Effector memory CD4-positive, alpha-beta T cell (primary cell): ENCODE data around the gene ANO2.

Experiments
- DNase-seq, 3 donors: peaks; one replicate each; pipeline ENCODE4 v3.0.0-alpha.2; 2020
- H3K27ac ChIP-seq: 2 replicates; pipeline ENCODE4 v1.7.0; 2013; ENCODE audit warnings: mild to moderate bottlenecking, low read length, moderate library complexity; ENCODE audit not compliant: insufficient read depth, poor library complexity, severe bottlenecking
- H3K27me3 ChIP-seq: replicated peaks from 2 replicates; pipeline ENCODE4 v1.7.0; 2013; ENCODE audit warnings: mild to moderate bottlenecking, low read length; ENCODE audit not compliant: insufficient read depth, control insufficient read depth, poor library complexity, severe bottlenecking
- H3K36me3 ChIP-seq: 2 replicates; pipeline ENCODE4 v1.7.0; 2013; ENCODE audit warnings: mild to moderate bottlenecking, low read length, moderate library complexity; ENCODE audit not compliant: control insufficient read depth, insufficient read depth
- H3K4me1 ChIP-seq: 2 replicates; pipeline ENCODE4 v1.7.0; 2013; ENCODE audit warnings: low read length, mild to moderate bottlenecking; ENCODE audit not compliant: control insufficient read depth, insufficient read depth, poor library complexity, severe bottlenecking
- H3K4me3 ChIP-seq: 2 replicates; pipeline ENCODE4 v1.7.0; 2013; ENCODE audit warnings: low read length, low read depth, mild to moderate bottlenecking; ENCODE audit not compliant: insufficient read depth, poor library complexity, severe bottlenecking
- H3K9me3 ChIP-seq: 2 replicates; pipeline ENCODE4 v1.7.0; 2013; ENCODE audit warnings: mild to moderate bottlenecking, low read length, moderate library complexity; ENCODE audit not compliant: control insufficient read depth

ANO2 gene

DNA sequence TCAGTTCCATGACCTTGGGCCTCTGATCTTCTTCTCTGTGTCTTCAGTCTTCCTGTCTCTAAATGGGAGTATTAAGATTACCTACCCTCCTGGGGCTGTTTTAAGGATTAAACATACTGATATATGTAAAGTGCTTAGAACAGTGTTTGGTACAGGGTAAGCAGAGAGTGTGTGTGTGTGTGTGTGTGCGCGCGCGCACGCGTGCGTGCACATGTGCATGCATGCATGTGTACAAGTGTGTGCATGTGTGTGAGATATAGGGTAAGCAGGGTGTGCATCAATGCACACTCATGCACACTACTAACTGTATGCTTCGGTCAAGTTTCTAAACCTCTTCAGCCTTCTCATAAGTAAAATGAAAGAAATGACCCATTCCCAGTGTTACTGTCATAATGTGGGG is 316.6 kb downstream of the ANO2 start:
- Histone ChIP-seq H3K9me3 (no peaks in the 10 kb centered on the region), H3K4me1 (no peaks in the 10 kb centered on the region), H3K27me3 (peaks cover 3% of the 10 kb centered on the region), H3K27ac (no peak overlapping the region), H3K4me3 (no peak overlapping the region), H3K36me3 (no peaks in the 10 kb centered on the region)
- DNase-seq, result no peak

DNA sequence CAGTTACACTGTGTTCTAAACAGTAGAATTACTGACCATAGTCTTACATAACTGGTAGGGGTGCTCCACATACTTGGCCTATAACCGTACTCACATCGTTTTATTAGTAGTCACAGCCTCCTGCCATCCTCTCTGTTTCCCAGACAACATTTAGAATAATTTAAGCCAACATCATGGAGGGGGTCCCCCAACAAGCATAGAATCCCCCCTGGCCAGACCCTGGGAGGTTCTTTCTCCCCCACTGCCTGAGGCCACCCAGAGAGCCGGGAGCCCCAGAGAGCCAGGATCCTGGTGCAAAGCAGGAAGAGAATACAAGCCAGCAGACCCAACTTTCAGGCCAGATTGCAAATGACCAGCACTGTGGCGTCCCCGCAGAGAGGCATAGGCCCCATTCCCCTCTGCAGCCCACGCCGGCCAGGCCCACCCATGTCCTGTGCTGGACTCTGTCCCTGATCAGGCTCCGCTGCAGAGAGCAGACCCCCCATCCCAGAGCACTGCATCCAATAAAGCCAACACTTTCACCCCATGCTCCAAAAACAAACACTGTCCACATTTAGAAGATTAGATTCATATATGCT is 317.9 kb downstream of the ANO2 start:
- DNase-seq, result no peak

DNA sequence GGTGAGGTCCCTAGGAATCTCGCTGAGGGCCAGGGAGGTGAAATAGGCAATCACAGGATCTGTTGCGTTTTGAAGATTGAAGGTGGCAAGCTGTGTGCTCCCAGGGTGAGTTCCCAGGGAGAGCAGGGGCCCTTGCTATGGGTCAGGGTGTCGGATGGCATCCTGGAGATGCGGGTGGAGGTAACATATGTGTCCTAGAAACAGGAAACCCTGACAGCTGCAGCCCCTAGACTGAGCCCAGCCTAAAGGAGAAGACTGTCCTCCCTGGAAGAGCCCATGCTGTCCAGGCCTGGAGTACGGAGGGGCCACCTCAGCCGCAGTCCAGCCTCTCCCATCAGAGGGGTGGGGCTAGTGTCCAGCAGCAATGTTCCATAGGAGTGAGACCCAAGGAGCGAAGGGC is 318.9 kb downstream of the ANO2 start:
- H3K36me3 ChIP-seq, result no peaks in the 10 kb centered on the region
- H3K4me1 ChIP-seq, result no peaks in the 10 kb centered on the region
- H3K27me3 ChIP-seq, result no peaks in the 10 kb centered on the region
- H3K4me3 ChIP-seq, result no peak overlapping the region
- H3K9me3 ChIP-seq, result no peaks in the 10 kb centered on the region
- no peak overlapping the region for H3K27ac ChIP-seq
- DNase-seq, result no peak

More for the DNA sequence above, 317.9 kb downstream of the ANO2 start:
- no peak overlapping the region for H3K27ac ChIP-seq
- H3K4me1 ChIP-seq, result no peaks in the 10 kb centered on the region
- no peak overlapping the region for H3K4me3 ChIP-seq
- H3K36me3 ChIP-seq, result no peaks in the 10 kb centered on the region
- H3K9me3 ChIP-seq, result no peaks in the 10 kb centered on the region
- H3K27me3 ChIP-seq, result peaks cover 3% of the 10 kb centered on the region

DNA sequence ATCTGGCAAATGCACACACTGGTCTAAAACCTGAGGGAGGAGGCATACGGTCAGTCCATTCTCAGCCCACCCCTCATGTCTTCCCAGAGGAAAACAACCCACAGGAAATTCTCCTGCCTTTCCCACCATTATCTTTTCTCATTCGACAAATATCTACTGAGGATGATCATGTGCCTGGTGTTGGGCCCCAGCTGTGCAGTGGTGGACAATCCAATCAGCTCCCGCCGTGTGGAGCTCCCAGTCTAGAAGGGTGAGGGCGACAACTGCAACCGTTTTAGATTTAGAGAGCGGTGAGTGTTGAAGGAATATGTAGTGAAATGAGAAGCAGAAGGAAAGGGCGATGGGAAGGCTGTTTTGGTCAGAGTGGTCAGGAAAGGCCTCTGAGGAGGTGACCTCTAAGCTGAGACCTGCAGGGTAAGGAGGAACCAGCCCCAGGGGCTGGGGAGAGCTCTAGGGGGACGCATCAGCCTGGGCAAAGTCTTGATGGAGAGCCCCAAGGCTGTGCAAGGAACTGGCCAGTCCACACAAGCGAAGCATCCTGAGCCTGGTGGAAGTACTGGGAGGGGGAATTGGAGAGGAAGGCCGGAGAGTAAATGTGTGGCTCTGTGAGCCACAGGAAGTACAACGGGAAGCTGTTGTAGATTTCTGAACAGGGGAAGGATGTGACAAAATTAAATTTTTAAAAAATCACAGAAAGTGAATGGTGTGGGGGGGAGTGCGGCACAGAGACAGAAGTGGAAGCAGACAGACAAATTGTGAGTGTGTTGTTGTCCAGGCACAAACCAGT is 320.4 kb downstream of the ANO2 start:
- H3K27ac ChIP-seq, result no peak overlapping the region
- H3K4me1 ChIP-seq, result no peaks in the 10 kb centered on the region
- no peak overlapping the region for H3K4me3 ChIP-seq
- H3K9me3 ChIP-seq, result no peaks in the 10 kb centered on the region
- DNase-seq, result no peak
- H3K36me3 ChIP-seq, result no peaks in the 10 kb centered on the region
- H3K27me3 ChIP-seq, result no peaks in the 10 kb centered on the region

DNA sequence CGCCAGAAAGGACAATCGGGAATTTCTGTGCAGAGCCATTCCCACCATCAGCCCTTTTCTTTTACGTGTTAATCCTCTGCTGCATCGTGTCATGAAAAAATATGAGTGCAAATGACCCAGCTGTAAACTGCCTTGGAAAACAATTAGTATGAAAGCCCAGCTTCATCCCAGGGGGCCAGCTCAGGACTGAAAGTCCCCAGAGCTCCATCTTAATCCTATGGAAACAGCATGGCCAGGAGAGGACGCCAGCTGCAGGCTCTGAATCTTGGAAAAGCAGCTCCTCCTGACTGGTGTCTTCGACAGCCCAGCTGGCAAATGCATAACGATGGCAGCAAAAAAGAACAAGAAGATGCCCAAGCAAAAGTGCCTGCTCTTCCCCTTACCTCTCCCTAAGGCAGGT is 321.6 kb downstream of the ANO2 start:
- no peak overlapping the region for H3K4me3 ChIP-seq
- DNase-seq, result no peak
- no peak overlapping the region for H3K27ac ChIP-seq
- H3K9me3 ChIP-seq, result no peaks in the 10 kb centered on the region
- no peaks in the 10 kb centered on the region for H3K36me3 ChIP-seq
- no peaks in the 10 kb centered on the region for H3K4me1 ChIP-seq
- no peaks in the 10 kb centered on the region for H3K27me3 ChIP-seq

DNA sequence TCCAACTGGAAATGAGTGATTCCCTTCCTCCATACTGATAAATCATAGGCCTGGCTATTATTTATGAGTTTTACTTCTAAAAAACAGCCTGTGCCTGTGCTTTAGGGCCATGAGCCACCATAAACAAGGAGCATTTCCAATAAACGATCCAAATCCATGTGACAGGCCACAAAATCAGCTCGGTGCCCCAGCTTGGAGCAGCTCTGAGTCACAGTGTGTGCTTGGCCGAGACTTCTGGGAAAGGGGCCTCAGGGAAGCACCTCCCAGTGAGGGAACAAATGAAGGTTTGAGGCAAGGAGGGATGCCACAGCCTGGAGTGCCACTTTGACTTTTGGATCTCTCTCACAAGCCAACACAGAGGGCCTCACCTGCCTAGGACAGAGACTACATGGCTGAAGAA is 322.8 kb downstream of the ANO2 start:
- no peak for DNase-seq
- no peak overlapping the region for H3K27ac ChIP-seq
- no peaks in the 10 kb centered on the region for H3K36me3 ChIP-seq
- H3K9me3 ChIP-seq, result no peaks in the 10 kb centered on the region
- H3K4me3 ChIP-seq, result no peak overlapping the region
- no peaks in the 10 kb centered on the region for H3K27me3 ChIP-seq
- H3K4me1 ChIP-seq, result no peaks in the 10 kb centered on the region

DNA sequence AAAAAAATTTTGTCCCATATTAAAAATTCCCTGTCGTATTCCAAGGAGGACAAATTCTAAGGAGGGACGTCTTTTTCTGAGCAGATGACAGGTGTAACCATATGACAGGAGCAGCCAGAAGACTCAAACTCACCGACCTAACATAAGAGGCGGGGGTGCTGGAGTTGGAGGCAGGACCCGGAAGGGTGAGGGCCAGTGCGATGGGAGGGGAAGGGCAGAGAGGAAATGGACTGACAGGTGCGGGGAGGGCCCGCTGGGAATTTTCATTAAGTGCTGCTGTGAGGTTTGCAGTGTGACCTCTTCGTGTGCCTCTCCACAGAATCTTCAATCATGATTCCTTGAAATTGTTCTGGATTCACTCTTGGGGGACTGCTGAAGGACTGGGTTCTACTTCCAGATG is 323.7 kb downstream of the ANO2 start:
- no peak overlapping the region for H3K27ac ChIP-seq
- no peaks in the 10 kb centered on the region for H3K27me3 ChIP-seq
- H3K4me3 ChIP-seq, result no peak overlapping the region
- no peaks in the 10 kb centered on the region for H3K36me3 ChIP-seq
- no peak for DNase-seq
- H3K9me3 ChIP-seq, result no peaks in the 10 kb centered on the region
- no peaks in the 10 kb centered on the region for H3K4me1 ChIP-seq

DNA sequence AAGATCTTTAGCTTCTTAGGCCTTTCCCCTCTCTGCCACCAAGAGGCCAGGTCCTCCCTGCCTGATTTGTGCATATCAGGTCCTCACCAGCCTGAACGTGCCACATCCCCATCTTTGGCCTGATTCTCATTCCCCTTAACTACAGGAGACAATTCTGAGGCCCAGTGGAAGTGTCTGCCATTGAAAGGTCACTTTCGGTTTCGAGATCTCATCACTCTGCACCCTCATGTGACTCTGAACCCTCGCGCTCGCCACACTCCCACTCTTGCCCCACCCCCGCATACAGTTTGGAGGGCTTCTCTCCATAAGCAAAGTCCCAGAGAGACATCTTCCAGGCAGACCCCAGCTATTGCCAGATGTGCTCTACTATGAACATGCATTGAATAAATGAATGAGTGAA is 324.2 kb downstream of the ANO2 start:
- H3K27me3 ChIP-seq, result no peaks in the 10 kb centered on the region
- no peaks in the 10 kb centered on the region for H3K36me3 ChIP-seq
- no peak for DNase-seq
- no peaks in the 10 kb centered on the region for H3K9me3 ChIP-seq
- no peak overlapping the region for H3K27ac ChIP-seq
- no peak overlapping the region for H3K4me3 ChIP-seq
- H3K4me1 ChIP-seq, result no peaks in the 10 kb centered on the region

DNA sequence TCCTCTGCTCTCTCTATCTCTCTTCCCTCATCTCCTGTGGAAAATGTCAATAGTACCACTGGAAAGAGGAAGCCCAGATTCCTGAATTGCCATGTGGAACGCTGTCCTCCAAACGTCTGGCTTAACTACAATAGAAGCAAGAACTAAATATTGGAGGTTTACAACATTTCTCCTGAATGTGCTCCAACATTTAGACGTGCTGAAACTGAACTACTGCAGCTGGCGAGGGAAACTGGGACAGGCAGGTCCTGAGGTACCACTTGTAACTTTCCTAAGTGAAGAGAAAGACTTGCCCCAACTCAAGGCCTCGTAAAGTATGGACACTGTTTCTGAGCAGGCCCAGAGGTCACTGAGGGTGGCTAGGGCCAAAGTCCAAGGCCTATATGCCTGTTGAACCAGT is 325.4 kb downstream of the ANO2 start:
- H3K4me1 ChIP-seq, result no peaks in the 10 kb centered on the region
- no peaks in the 10 kb centered on the region for H3K9me3 ChIP-seq
- DNase-seq, result no peak
- no peak overlapping the region for H3K27ac ChIP-seq
- no peaks in the 10 kb centered on the region for H3K36me3 ChIP-seq
- no peaks in the 10 kb centered on the region for H3K27me3 ChIP-seq
- H3K4me3 ChIP-seq, result no peak overlapping the region

DNA sequence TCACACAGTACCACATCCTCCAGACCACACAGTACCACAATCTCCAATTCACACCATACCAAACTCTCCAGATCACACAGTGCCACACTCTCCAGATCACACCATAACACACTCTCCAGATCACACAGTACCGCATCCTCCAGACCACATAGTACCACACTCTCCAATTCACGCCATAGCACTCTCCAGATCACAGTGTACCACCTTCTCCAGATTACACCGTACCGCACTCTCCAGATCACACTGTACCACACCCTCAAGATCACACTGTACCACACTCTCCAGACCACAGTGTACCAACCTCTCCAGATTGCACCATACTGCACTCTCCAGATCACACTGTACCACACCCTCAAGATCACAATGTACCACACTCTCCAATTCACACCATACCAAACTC is 328.2 kb downstream of the ANO2 start:
- Histone ChIP-seq H3K4me1 (no peaks in the 10 kb centered on the region), H3K27ac (no peak overlapping the region)

More for the DNA sequence above, 328.2 kb downstream of the ANO2 start:
- no peaks in the 10 kb centered on the region for H3K27me3 ChIP-seq
- H3K4me3 ChIP-seq, result no peak overlapping the region
- no peak for DNase-seq
- H3K9me3 ChIP-seq, result no peaks in the 10 kb centered on the region
- no peaks in the 10 kb centered on the region for H3K36me3 ChIP-seq
